ENCODE results near the gene NEDD4L. TPM values are rescaled to one million over a fixed set of nuclear protein-coding genes. Genes with fewer than 3 reads are reported as not detected.

NEDD4L gene
- total RNA-seq, 4 donors from 2014 or later, result 16.2 to 63.0 (median 30.4) TPM

- ATAC-seq (ENCODE audit: low FRiP score), result no peak
- DNase-seq (ENCODE audit: low spot score), result no peak
- no peak for TF ChIP-seq CTCF (IDR thresholded peaks at IDR 0.05)
Observed at GRCh38 chr18:58114766-58115165, 70.7 kb downstream of the NEDD4L start.

- TF ChIP-seq CTCF (IDR thresholded peaks at IDR 0.05), result no peak
- DNase-seq (ENCODE audit: low spot score) (no peak), ATAC-seq (ENCODE audit: low FRiP score) (no peak)
Observed at GRCh38 chr18:58116818-58117217, 72.8 kb downstream of the NEDD4L start.

- DNase-seq (ENCODE audit: low spot score) (no peak), ATAC-seq (ENCODE audit: low FRiP score) (peak; percentile 95)
- TF ChIP-seq CTCF (IDR thresholded peaks at IDR 0.05), result no peak
Observed at GRCh38 chr18:58117786-58118403, 73.9 kb downstream of the NEDD4L start.

GRCh38 chr18:58118536-58118935 is 74.5 kb downstream of the NEDD4L start:
- no peak for ATAC-seq (ENCODE audit: low FRiP score)
- no peak for TF ChIP-seq CTCF (IDR thresholded peaks at IDR 0.05)

GRCh38 chr18:58119819-58120218 is 75.8 kb downstream of the NEDD4L start:
- ATAC-seq (ENCODE audit: low FRiP score) (no peak), DNase-seq (ENCODE audit: low spot score) (no peak)
- no peak for TF ChIP-seq CTCF (IDR thresholded peaks at IDR 0.05)

More at GRCh38 chr18:58118536-58118935, 74.5 kb downstream of the NEDD4L start:
- no peak for DNase-seq (ENCODE audit: low spot score)

GRCh38 chr18:58124475-58124874 is 80.4 kb downstream of the NEDD4L start:
- ATAC-seq (ENCODE audit: low FRiP score), result no peak
- TF ChIP-seq CTCF (IDR thresholded peaks at IDR 0.05), result no peak
- no peak for DNase-seq (ENCODE audit: low spot score)

GRCh38 chr18:58125183-58125582 is 81.2 kb downstream of the NEDD4L start:
- no peak for TF ChIP-seq CTCF (IDR thresholded peaks at IDR 0.05)
- DNase-seq (ENCODE audit: low spot score) (no peak), ATAC-seq (ENCODE audit: low FRiP score) (no peak)
